ENCODE results near the gene EIPR1. TPM values are rescaled to one million over a fixed set of nuclear protein-coding genes. Genes with fewer than 3 reads are reported as not detected.

The EIPR1 gene
- total RNA-seq, 1 donor from 2014 or later: 27.8 TPM

DNA sequence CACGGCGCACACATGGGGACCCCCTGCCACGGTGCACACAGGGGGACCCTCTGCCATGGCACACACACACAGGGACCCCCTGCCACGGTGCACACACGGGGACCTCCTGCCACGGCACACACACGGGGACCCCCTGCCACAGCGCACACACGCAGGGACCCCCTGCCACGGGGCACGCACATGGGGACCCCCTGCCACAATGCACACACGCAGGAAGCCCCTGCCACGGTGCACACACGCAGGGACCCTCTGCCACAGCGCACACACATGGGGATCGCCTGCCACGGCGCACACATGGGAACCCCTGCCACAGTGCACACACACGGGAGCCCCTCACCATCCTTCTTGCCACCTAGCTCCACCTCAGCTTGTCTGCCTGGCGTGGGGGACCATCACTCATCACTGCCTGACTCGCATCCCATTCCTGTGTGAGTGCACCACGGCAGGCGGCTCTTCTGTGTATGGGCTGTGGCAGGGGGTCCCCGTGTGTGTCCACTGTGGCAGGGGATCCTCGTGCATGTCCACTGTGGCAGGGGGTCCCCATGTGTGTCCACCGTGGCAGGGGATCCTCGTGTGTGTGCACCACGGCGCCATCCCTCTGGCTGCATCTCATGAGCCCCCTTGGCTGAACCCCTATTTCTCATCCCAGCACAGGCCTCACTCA, 206.7 kb downstream of the EIPR1 start:
- Histone ChIP-seq H3K9me3 (ENCODE audit: insufficient read depth, low read depth, low read length) (no peaks in the 10 kb centered on the region), H3K4me1 (ENCODE audit: insufficient read depth, low read length) (peaks cover 12% of the 10 kb centered on the region), H3K27me3 (ENCODE audit: insufficient read depth, low read length) (no peaks in the 10 kb centered on the region), H2AFZ (ENCODE audit: low read depth, low read length) (no peak overlapping the region), H4K20me1 (ENCODE audit: insufficient read depth, low read length) (no peaks in the 10 kb centered on the region), H3K36me3 (ENCODE audit: insufficient read depth, low read length) (no peaks in the 10 kb centered on the region), H3K4me2 (ENCODE audit: low read length) (no peak overlapping the region), H3K79me2 (ENCODE audit: insufficient read depth, low read length) (no peaks in the 10 kb centered on the region), H3K4me3 (ENCODE audit: insufficient read depth, low read depth, low read length) (no peak overlapping the region), H3K27ac (ENCODE audit: low read depth, low read length) (no peak overlapping the region), H3K9ac (ENCODE audit: low read length) (no peak overlapping the region)
- no peaks in the 10 kb centered on the region for H3K9me3 Mint-ChIP-seq (ENCODE audit: unreplicated experiment)
- H3K36me3 Mint-ChIP-seq (ENCODE audit: low read depth, unreplicated experiment): peaks cover 9% of the 10 kb centered on the region
- TF ChIP-seq, protein P1, sequence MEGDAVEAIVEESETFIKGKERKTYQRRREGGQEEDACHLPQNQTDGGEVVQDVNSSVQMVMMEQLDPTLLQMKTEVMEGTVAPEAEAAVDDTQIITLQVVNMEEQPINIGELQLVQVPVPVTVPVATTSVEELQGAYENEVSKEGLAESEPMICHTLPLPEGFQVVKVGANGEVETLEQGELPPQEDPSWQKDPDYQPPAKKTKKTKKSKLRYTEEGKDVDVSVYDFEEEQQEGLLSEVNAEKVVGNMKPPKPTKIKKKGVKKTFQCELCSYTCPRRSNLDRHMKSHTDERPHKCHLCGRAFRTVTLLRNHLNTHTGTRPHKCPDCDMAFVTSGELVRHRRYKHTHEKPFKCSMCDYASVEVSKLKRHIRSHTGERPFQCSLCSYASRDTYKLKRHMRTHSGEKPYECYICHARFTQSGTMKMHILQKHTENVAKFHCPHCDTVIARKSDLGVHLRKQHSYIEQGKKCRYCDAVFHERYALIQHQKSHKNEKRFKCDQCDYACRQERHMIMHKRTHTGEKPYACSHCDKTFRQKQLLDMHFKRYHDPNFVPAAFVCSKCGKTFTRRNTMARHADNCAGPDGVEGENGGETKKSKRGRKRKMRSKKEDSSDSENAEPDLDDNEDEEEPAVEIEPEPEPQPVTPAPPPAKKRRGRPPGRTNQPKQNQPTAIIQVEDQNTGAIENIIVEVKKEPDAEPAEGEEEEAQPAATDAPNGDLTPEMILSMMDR (IDR thresholded peaks at IDR 0.05; ENCODE audit: insufficient read depth, low read depth, low read length): no peak
- no peak for TF ChIP-seq EZH2 (IDR thresholded peaks at IDR 0.05; ENCODE audit: insufficient read depth, low read length)
- H3K4me3 Mint-ChIP-seq (ENCODE audit: unreplicated experiment): no peak overlapping the region
- FAIRE-seq (no peak), DNase-seq (ENCODE audit: low read depth) (no peak)
- H3K27me3 Mint-ChIP-seq (ENCODE audit: low read depth, unreplicated experiment): no peaks in the 10 kb centered on the region
- peaks cover 19% of the 10 kb centered on the region for H3K4me1 Mint-ChIP-seq (ENCODE audit: low read depth, unreplicated experiment)
- H3K27ac Mint-ChIP-seq (ENCODE audit: unreplicated experiment): no peak overlapping the region

DNA sequence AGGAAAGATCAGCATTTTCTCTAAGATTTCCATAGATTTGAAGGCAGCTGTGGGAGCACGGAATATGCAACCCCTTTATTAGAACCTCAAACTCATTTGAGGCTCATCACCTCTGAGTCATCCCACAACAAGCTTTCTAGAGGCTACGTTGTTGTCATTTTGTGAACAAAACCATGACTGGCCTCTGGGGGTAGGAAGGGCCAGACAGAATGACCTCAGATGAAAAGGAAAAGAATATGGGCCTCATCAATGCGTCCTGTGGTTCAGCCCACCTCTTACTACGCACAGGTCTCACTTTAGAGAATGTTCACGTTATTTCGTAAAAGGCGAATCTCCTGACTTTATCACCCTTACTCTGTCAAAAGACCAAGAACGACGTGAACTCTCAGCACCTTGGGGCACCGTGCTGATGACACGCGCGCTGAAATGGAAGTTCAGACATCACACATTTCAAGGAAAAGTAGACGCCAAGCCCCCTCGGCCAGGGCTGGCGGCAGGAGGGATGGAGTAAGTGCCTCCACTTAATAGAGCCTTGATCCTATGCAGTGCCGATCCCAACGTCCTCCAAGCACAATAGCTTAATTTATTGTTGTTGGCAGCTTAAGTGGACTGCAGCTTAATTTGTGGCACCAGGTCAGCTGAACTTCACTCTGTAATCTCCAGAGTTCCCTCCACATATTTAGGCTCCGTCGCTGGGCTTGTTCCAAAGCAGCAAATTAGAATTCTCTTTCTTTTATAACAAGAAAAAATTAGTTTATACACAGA, 208.3 kb downstream of the EIPR1 start:
- peaks cover 13% of the 10 kb centered on the region for H3K36me3 Mint-ChIP-seq (ENCODE audit: low read depth, unreplicated experiment)
- Histone ChIP-seq H4K20me1 (ENCODE audit: insufficient read depth, low read length) (no peaks in the 10 kb centered on the region), H3K9me3 (ENCODE audit: insufficient read depth, low read depth, low read length) (no peaks in the 10 kb centered on the region), H3K4me3 (ENCODE audit: insufficient read depth, low read depth, low read length) (no peak overlapping the region), H3K4me2 (ENCODE audit: low read length) (peak overlapping the region; percentile 40), H3K36me3 (ENCODE audit: insufficient read depth, low read length) (no peaks in the 10 kb centered on the region), H2AFZ (ENCODE audit: low read depth, low read length) (no peak overlapping the region), H3K4me1 (ENCODE audit: insufficient read depth, low read length) (peaks cover 12% of the 10 kb centered on the region), H3K27me3 (ENCODE audit: insufficient read depth, low read length) (no peaks in the 10 kb centered on the region), H3K27ac (ENCODE audit: low read depth, low read length) (no peak overlapping the region), H3K79me2 (ENCODE audit: insufficient read depth, low read length) (no peaks in the 10 kb centered on the region), H3K9ac (ENCODE audit: low read length) (no peak overlapping the region)
- no peak for FAIRE-seq
- H3K27me3 Mint-ChIP-seq (ENCODE audit: low read depth, unreplicated experiment): no peaks in the 10 kb centered on the region
- peak overlapping the region; percentile 91 for H3K27ac Mint-ChIP-seq (ENCODE audit: unreplicated experiment)
- peak; percentile 57 for DNase-seq (ENCODE audit: low read depth)
- H3K4me3 Mint-ChIP-seq (ENCODE audit: unreplicated experiment): peak overlapping the region; percentile 12
- TF ChIP-seq EZH2 (IDR thresholded peaks at IDR 0.05; ENCODE audit: insufficient read depth, low read length): no peak
- TF ChIP-seq, protein P1 (IDR thresholded peaks at IDR 0.05; ENCODE audit: insufficient read depth, low read depth, low read length): no peak
- peaks cover 19% of the 10 kb centered on the region for H3K4me1 Mint-ChIP-seq (ENCODE audit: low read depth, unreplicated experiment)
- peaks cover 2% of the 10 kb centered on the region for H3K9me3 Mint-ChIP-seq (ENCODE audit: unreplicated experiment)
